ENCODE measurements around the gene DOK3.

- TF ChIP-seq POLR2A (IDR thresholded peaks at IDR 0.05) (no peak), CTCF (IDR thresholded peaks at IDR 0.05) (no peak)
Observed at GRCh38 chr5:177524941-177525655, 15.5 kb upstream of the DOK3 start.

All from lower leg skin (tissue), 3 donors.